GM13976 (cell line): ENCODE data around the gene MAPK12.

Source experiments
- DNase-seq: peaks from one replicate; pipeline ENCODE4 v3.0.0; 2012; ENCODE audit warnings: low spot score
- in situ Hi-C: fragments of 300-500 bp; cut with MboI; formaldehyde crosslinking; loops from one replicate; pipeline ENCODE4 v1.12.0; 2022; ENCODE audit warnings: low sequenced_read_pairs, mixed read lengths, inconsistent platforms; ENCODE audit not compliant: unreplicated experiment
- TF ChIP-seq, protein P1 (sequence below): IDR thresholded peaks from 2 replicates; pipeline ENCODE4 v1.5.1; 2012; ENCODE audit warnings: borderline replicate concordance, mild to moderate bottlenecking; ENCODE audit not compliant: insufficient read depth; ENCODE audit errors: extremely low read depth, missing control alignments, control extremely low read depth

MAPK12 gene

DNA sequence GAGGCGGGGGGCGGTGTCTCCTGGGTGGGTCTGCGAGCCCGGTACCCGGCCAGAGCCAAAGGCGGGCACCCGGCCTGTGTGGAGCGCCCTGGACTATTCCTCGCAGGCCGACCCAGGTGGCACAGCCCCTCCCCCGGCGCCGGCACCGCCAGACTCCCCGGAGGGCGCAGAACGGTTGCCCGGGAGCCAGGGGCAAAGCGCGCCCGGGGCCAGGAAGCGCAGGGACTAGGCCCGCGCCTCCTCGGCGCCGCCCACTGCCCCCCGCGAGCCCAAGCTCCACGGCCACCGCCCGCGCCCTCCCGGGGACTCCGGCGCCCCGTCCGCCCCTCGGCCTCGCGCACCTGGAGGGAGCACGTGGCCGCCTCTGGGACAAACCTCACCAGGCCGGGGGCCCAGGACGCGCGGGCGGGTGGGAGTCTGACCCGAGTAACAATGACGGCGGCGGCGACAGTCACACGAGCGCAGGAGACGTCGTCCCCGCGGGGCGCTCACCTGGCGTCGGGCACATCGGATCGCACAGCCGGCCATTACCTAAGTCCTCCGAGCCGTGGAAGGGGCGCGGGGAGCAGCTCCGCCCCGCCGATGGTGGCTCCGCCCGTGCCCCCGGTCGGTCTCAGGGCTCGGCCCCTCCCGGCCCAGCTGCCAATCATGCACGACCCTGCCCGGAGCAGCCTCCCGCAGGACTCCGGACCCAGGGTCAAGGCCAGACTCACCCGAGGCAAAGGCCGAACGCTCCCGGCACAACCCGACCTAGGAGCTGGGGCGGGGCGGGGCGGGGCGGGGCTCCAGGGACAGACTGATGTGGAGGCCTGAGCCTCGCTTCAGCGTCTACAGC, 38.5 kb upstream of the MAPK12 start:
- in situ Hi-C loops, result no loop called here
- DNase-seq, result no peak
- TF ChIP-seq, protein P1, sequence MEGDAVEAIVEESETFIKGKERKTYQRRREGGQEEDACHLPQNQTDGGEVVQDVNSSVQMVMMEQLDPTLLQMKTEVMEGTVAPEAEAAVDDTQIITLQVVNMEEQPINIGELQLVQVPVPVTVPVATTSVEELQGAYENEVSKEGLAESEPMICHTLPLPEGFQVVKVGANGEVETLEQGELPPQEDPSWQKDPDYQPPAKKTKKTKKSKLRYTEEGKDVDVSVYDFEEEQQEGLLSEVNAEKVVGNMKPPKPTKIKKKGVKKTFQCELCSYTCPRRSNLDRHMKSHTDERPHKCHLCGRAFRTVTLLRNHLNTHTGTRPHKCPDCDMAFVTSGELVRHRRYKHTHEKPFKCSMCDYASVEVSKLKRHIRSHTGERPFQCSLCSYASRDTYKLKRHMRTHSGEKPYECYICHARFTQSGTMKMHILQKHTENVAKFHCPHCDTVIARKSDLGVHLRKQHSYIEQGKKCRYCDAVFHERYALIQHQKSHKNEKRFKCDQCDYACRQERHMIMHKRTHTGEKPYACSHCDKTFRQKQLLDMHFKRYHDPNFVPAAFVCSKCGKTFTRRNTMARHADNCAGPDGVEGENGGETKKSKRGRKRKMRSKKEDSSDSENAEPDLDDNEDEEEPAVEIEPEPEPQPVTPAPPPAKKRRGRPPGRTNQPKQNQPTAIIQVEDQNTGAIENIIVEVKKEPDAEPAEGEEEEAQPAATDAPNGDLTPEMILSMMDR, result no peak

DNA sequence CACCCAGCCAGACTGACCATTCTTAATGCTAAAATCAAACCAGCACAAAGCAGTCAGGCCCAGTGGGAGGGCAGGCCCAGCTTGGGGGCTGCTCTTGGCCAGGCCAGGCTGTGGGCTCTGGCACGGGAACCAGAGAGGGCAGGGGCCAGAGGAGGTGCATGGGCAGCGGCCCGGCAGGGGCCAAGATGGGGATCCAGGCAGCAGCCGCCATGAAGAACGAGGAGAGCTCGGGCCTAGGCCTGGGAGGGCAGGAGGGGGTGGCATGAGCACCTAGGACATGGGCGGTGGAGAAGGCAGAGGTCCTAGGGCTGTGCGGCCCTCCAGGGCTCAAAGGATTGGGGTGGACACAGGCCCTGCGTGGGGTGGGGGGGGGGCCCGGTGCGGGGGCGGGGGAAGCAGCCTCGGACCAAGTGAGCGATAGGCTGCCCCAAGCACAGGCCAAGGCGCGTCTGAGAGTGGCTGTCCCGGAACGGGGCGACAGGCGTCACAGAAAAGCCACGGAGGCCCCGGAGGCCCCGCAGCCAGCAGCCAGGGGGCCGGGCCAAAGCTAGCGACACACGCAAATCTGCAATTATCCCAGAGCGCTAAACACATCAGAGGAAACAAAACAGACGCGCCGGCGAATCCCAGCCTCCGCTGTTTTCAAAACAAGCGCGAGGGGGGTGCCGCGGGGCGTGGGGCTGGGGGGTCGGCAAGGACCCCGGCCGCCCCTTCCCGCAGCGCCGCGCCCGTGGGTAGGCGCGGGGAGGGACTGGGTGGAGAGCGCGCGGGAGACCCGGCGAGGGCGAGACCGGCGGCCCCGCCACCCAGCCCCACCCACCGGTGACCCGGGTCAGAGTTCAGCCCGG, 37.7 kb upstream of the MAPK12 start:
- in situ Hi-C loops, result no loop called here
- TF ChIP-seq, protein P1, result no peak
- no peak for DNase-seq

DNA sequence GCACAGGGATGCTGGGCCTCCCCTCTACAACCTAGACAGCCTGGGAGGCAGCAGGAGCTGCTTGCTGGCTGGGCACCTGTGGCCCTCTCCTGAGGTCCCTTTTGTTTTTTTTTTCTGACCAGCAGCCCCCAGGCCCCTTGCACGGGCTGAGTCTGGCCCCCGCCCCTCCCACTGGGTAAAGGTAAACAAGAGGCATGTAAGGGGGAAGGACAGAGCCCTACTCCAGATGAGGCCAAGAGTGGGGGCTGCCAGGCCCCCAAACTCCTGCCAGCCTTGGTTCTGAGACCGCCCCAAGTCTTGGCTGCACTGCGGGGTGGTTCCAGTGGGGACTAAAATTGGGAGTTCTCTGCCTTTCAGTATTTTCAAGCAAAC, 36.8 kb upstream of the MAPK12 start:
- in situ Hi-C loops, result no loop called here
- no peak for DNase-seq
- TF ChIP-seq, protein P1, result no peak

DNA sequence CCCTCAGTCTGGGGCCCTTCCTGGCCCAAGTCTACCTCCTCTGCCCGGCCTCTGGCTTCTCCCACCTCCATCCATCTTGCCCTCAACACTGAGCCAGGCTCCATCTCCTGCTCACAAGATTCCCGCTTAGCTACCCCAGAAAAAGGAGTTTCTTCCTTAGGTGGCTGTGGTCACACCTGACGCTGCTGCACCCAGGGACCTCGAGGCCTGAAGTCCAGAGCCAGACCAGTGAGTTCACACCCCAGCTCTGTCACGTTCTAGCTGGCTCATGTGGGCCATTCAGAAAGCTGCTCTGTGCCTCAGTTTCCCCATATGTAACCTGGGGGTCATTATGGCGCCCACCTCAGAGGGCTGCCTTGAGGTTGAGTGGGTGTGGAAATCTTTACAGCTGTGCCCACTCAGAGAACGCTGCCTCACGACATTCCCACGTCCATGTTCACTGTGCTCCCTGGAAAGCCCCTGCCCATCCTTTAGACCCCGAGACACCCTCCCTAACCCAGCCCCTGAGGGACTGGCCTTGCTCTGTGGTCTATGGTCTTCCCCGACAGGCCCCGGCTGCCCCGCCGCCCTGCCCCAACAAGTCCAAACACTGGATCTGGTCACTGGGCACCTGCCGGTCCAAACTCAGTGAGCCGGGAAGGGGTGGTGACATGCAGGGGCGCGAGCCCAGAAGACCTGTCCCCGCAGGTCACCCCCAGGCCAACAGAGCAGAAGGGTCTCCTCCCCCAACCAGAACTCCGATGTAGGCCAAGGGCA, 36.2 kb upstream of the MAPK12 start:
- TF ChIP-seq, protein P1, result no peak
- no peak for DNase-seq
- in situ Hi-C loops, result no loop called here

DNA sequence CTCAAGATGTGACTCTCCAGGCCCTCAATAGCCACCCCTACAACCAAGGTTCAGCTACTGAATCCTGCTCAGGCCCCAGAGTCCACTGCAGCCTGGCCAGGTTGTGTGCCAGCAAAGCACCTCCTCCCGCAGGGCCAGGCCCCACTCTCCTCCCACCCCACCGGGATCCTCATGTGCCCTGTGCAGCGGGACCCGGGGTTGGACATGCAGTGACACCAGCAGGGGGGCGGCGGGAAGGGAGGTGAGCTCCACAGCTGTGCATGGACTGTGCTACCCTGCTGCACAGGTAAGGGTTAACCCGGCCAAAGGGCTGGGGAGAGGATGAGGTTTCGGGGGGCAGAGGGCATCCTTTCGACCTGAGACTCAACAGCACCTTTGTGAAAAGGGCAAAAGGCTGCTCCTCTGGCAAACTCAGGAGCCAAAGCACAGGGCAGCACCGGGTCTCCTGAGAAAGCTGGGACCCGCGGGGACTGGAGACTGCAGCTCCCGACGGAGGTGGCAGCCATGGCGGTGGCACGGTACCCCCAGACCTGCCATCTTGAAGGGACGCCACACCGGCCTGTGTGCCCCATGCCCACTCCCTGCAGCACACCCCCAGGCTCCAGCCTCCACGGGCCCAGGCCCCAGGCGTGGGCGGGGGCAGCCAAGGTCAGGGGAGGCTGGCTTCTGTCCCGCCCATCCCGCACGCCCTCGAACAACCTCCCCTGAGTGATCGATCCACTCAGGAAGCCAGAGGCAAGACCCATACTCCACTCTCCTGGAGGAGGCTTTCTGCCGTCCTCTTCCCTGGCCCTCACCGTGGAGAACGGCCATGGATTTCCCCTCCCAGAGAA, 35.4 kb upstream of the MAPK12 start:
- TF ChIP-seq, protein P1, result no peak
- no peak for DNase-seq
- in situ Hi-C loops, result no loop called here
